MM.1S (cell line): ENCODE results near the gene STIL.
A peak's percentile ranks its signal among the peaks of the same experiment; 100 is the strongest.

Experiments
- DNase-seq: peaks from one replicate; pipeline ENCODE4 v3.0.0-alpha.2; 2015
- H2AFZ ChIP-seq: fragments of 300-600 bp; sonication (generic); 2 replicates; pipeline ENCODE4 v1.6.0; 2016; ENCODE audit warnings: antibody characterized with exemption, low read length
- H3F3A ChIP-seq: fragments of 300-600 bp; sonication (generic); 2 replicates; pipeline ENCODE4 v1.6.1; 2016; ENCODE audit warnings: mild to moderate bottlenecking, antibody characterized with exemption, low read length, moderate library complexity, mixed read lengths; ENCODE audit not compliant: insufficient read depth
- H3K27ac ChIP-seq: fragments of 300-600 bp; sonication (generic); 2 replicates; pipeline ENCODE4 v1.5.1; 2016; ENCODE audit warnings: mild to moderate bottlenecking, low read length
- H3K27me3 ChIP-seq: fragments of 300-600 bp; sonication (generic); replicated peaks from 2 replicates; pipeline ENCODE4 v1.6.0; 2016; ENCODE audit warnings: low read length; ENCODE audit not compliant: insufficient read depth
- H3K36me3 ChIP-seq: fragments of 300-600 bp; sonication (generic); replicated peaks from 2 replicates; pipeline ENCODE4 v1.6.1; 2016; ENCODE audit warnings: mild to moderate bottlenecking, low read length, mixed read lengths; ENCODE audit not compliant: insufficient read depth
- H3K4me1 ChIP-seq: fragments of 300-600 bp; sonication (generic); 2 replicates; pipeline ENCODE4 v1.6.1; 2016; ENCODE audit warnings: low read length, mixed read lengths
- H3K4me2 ChIP-seq: fragments of 300-600 bp; sonication (generic); 2 replicates; pipeline ENCODE4 v1.6.0; 2016; ENCODE audit warnings: low read depth, low read length
- H3K4me3 ChIP-seq: fragments of 300-600 bp; sonication (generic); 2 replicates; pipeline ENCODE4 v1.5.1; 2016; ENCODE audit warnings: low read length, mixed read lengths
- H3K79me2 ChIP-seq: fragments of 300-600 bp; sonication (generic); 2 replicates; pipeline ENCODE4 v1.6.1; 2016; ENCODE audit warnings: mixed run types, low read length, mixed read lengths
- H3K9ac ChIP-seq: fragments of 300-600 bp; sonication (generic); 2 replicates; pipeline ENCODE4 v1.6.1; 2016; ENCODE audit warnings: low read length, mixed read lengths
- H3K9me2 ChIP-seq: fragments of 300-600 bp; sonication (generic); replicated peaks from 2 replicates; pipeline ENCODE4 v1.6.1; 2016; ENCODE audit warnings: mild to moderate bottlenecking, low read length, mixed read lengths; ENCODE audit not compliant: insufficient read depth
- H3K9me3 ChIP-seq: fragments of 300-600 bp; sonication (generic); replicated peaks from 2 replicates; pipeline ENCODE4 v1.6.1; 2016; ENCODE audit warnings: mild to moderate bottlenecking, low read length, mixed read lengths; ENCODE audit not compliant: insufficient read depth
- H4K20me1 ChIP-seq: fragments of 300-600 bp; sonication (generic); 2 replicates; pipeline ENCODE4 v1.6.1; 2016; ENCODE audit warnings: mild to moderate bottlenecking, low read length, moderate library complexity, mixed read lengths; ENCODE audit not compliant: insufficient read depth
- CTCF ChIP-seq: fragments of 300-600 bp; sonication (generic); IDR thresholded peaks from 2 replicates; pipeline ENCODE4 v1.5.1; 2016; ENCODE audit warnings: antibody characterized with exemption, low read length, mixed read lengths
- EZH2 ChIP-seq: fragments of 300-600 bp; sonication (generic); optimal IDR thresholded peaks from 2 replicates; pipeline ENCODE3; 2017; ENCODE audit warnings: low read depth, mild to moderate bottlenecking, antibody characterized with exemption, low read length, mixed read lengths
- EZH2phosphoT487 ChIP-seq: fragments of 300-600 bp; sonication (generic); IDR thresholded peaks from 2 replicates; pipeline ENCODE4 v1.6.1; 2018; ENCODE audit warnings: antibody characterized with exemption, low read length

STIL gene

GRCh38 chr1:47333922-47334764 lies 20.2 kb upstream of the STIL start:
- Histone ChIP-seq H3K9ac (peak overlapping the region; percentile 96), H3K9me2 (no peaks in the 10 kb centered on the region), H3K9me3 (no peaks in the 10 kb centered on the region), H3K27me3 (no peaks in the 10 kb centered on the region), H3K79me2 (peaks cover 49% of the 10 kb centered on the region), H4K20me1 (no peaks in the 10 kb centered on the region), H3F3A (peaks cover 26% of the 10 kb centered on the region), H3K27ac (peak overlapping the region; percentile 95; the same call in 1 of the 2 replicates), H3K36me3 (no peaks in the 10 kb centered on the region), H3K4me1 (peaks cover 15% of the 10 kb centered on the region), H3K4me3 (peak overlapping the region; percentile 83), H3K4me2 (peak overlapping the region; percentile 70), H2AFZ (peak overlapping the region; percentile 96)
- TF ChIP-seq EZH2 = no peak
- peak; percentile 25 for TF ChIP-seq CTCF
- TF ChIP-seq EZH2phosphoT487 = no peak
- peak; percentile 84 for DNase-seq

- Histone ChIP-seq H3K27ac (peak within 1 kb of the TSS; percentile 95), H4K20me1 (no peaks in the 10 kb centered on the region), H2AFZ (peak within 1 kb of the TSS; percentile 96), H3K27me3 (no peaks in the 10 kb centered on the region), H3K4me1 (peaks cover 15% of the 10 kb centered on the region), H3K4me2 (peak within 1 kb of the TSS; percentile 96), H3K4me3 (peak within 1 kb of the TSS; percentile 86), H3K9ac (peak within 1 kb of the TSS; percentile 96), H3K9me3 (no peaks in the 10 kb centered on the region), H3K79me2 (peaks cover 43% of the 10 kb centered on the region), H3F3A (peaks cover 26% of the 10 kb centered on the region), H3K36me3 (no peaks in the 10 kb centered on the region), H3K9me2 (no peaks in the 10 kb centered on the region)
- TF ChIP-seq EZH2phosphoT487 (no peak), CTCF (peak; percentile 26)
- peak; percentile 89 for DNase-seq
Measured at GRCh38 chr1:47333578-47333921, 19.6 kb upstream of the STIL start, which contains the start of gene CMPK1. Gene CMPK1 (plus strand): TSS chr1:47333790. CDS start chr1:47333946, 156 bp downstream.

GRCh38 chr1:47332779-47333577 lies 19.0 kb upstream of the STIL start:
- Histone ChIP-seq H3K9me3 (no peaks in the 10 kb centered on the region), H3K4me3 (peak overlapping the region; percentile 86), H3K27me3 (no peaks in the 10 kb centered on the region), H3F3A (peaks cover 26% of the 10 kb centered on the region), H2AFZ (peak overlapping the region; percentile 94), H4K20me1 (no peaks in the 10 kb centered on the region), H3K9me2 (no peaks in the 10 kb centered on the region), H3K4me1 (peaks cover 15% of the 10 kb centered on the region), H3K36me3 (no peaks in the 10 kb centered on the region), H3K9ac (peak overlapping the region; percentile 76), H3K27ac (peak overlapping the region; percentile 79), H3K4me2 (peak overlapping the region; percentile 96), H3K79me2 (peaks cover 38% of the 10 kb centered on the region)
- TF ChIP-seq CTCF (no peak), EZH2phosphoT487 (no peak), EZH2 (no peak)
- no peak for DNase-seq
